Activated T-helper 1 cell treated with anti-CD3 and anti-CD28 coated beads, Interleukin-2, amount 50 U/mL, for 16 hours (primary cell): ENCODE measurements around the gene MAP2K5.
"Not testable (repeated sequence)": the region's sequence is repeated elsewhere in the genome, so short reads cannot be mapped to it uniquely, and the experiment has no call there.

Experiments
- DNase-seq, 2 donors: peaks; one replicate each; pipeline ENCODE4 v3.0.0-alpha.2; 2020; ENCODE audit warnings: low read depth in 1 of 2, low spot score in 1 of 2

The MAP2K5 gene

GRCh38 chr15:67660446-67660845 lies 117.9 kb downstream of the MAP2K5 start:
- no peak for DNase-seq

GRCh38 chr15:67660874-67661606 lies 118.5 kb downstream of the MAP2K5 start:
- no peak for DNase-seq

GRCh38 chr15:67670647-67671305 lies 128.3 kb downstream of the MAP2K5 start:
- DNase-seq: no peak

- DNase-seq: not testable (repeated sequence)
These were observed 130.3 kb downstream of the MAP2K5 start for GRCh38 chr15:67672834-67673233.

GRCh38 chr15:67674983-67675382 lies 132.5 kb downstream of the MAP2K5 start:
- no peak for DNase-seq

GRCh38 chr15:67678089-67678488 lies 135.6 kb downstream of the MAP2K5 start:
- no peak for DNase-seq

- no peak for DNase-seq
These were observed 136.5 kb downstream of the MAP2K5 start for GRCh38 chr15:67678993-67679392.

GRCh38 chr15:67680641-67681040 lies 138.1 kb downstream of the MAP2K5 start:
- DNase-seq: no peak

GRCh38 chr15:67685008-67685599 lies 142.6 kb downstream of the MAP2K5 start:
- DNase-seq: no peak

- DNase-seq: no peak
These were observed 143.2 kb downstream of the MAP2K5 start for GRCh38 chr15:67685716-67686115.

GRCh38 chr15:67690936-67691335 lies 148.4 kb downstream of the MAP2K5 start:
- no peak for DNase-seq

- no peak for DNase-seq
These were observed 148.9 kb downstream of the MAP2K5 start for GRCh38 chr15:67691450-67691849.

GRCh38 chr15:67692573-67692972 lies 150.1 kb downstream of the MAP2K5 start:
- DNase-seq: no peak

- no peak for DNase-seq
These were observed 153.6 kb downstream of the MAP2K5 start for GRCh38 chr15:67696087-67696486.

GRCh38 chr15:67700023-67700422 lies 157.5 kb downstream of the MAP2K5 start:
- DNase-seq: no peak

GRCh38 chr15:67701669-67702068 lies 159.2 kb downstream of the MAP2K5 start:
- no peak for DNase-seq

- no peak for DNase-seq
These were observed 165.2 kb downstream of the MAP2K5 start for GRCh38 chr15:67707520-67708283.

GRCh38 chr15:67708500-67708899 lies 166.0 kb downstream of the MAP2K5 start:
- DNase-seq: no peak

- no peak for DNase-seq
These were observed 172.7 kb downstream of the MAP2K5 start for GRCh38 chr15:67715170-67715569.

- DNase-seq: no peak
These were observed 173.7 kb downstream of the MAP2K5 start for GRCh38 chr15:67716171-67716570.

- no peak for DNase-seq
These were observed 175.3 kb downstream of the MAP2K5 start for GRCh38 chr15:67717776-67718175.
